Gastroesophageal sphincter (tissue), 3 donors: ENCODE measurements around the gene ANKRD31.

ENCODE experiments used
- CTCF ChIP-seq, 4 experiments: fragments of 200-600 bp in 2 of 4; fragments of 450-650 bp in 2 of 4; sonication (generic) in 1 of 4; IDR thresholded peaks; one replicate each; pipeline ENCODE4 v1.5.1; 2017 to 2019; ENCODE audit warnings: antibody characterized with exemption in 4 of 4, mild to moderate bottlenecking in 2 of 4, moderate library complexity in 2 of 4
- POLR2A ChIP-seq, 2 donors: fragments of 450-650 bp; IDR thresholded peaks; one replicate each; pipeline ENCODE4 v1.6.1; 2017; ENCODE audit warnings: antibody characterized with exemption in 2 of 2, mild to moderate bottlenecking in 2 of 2, moderate library complexity in 1 of 2

- TF ChIP-seq CTCF (IDR thresholded peaks at IDR 0.05) (peak in 3 of 4 experiments; percentile 7 to 49 (median 16)), POLR2A (IDR thresholded peaks at IDR 0.05) (no peak)
These were observed 29.1 kb upstream of the ANKRD31 start for GRCh38 chr5:75265731-75266130.
